GM18907 (cell line): Measurements from ENCODE around the gene SLC2A9.

ENCODE experiments used
- ATAC-seq: cut with Tn5 transposase; IDR thresholded peaks from one replicate; pipeline ENCODE4 v1.9.1; 2021; ENCODE audit warnings: mild to moderate bottlenecking, moderate library complexity; ENCODE audit not compliant: unreplicated experiment

SLC2A9 gene

GRCh38 chr4:10022346-10023049 is 1.2 kb upstream of the SLC2A9 start:
- no peak for ATAC-seq

GRCh38 chr4:10021653-10022023 is 341 bp upstream of the SLC2A9 start:
- no peak for ATAC-seq

GRCh38 chr4:10020106-10020505 is 1.2 kb downstream of the SLC2A9 start:
- ATAC-seq: no peak

- no peak for ATAC-seq
Measured at GRCh38 chr4:10019521-10020051, 1.7 kb downstream of the SLC2A9 start.

GRCh38 chr4:10018818-10019461 is 2.4 kb downstream of the SLC2A9 start:
- peak; percentile 98 for ATAC-seq

- no peak for ATAC-seq
Measured at GRCh38 chr4:10017037-10017893, 4.0 kb downstream of the SLC2A9 start.

- no peak for ATAC-seq
Measured at GRCh38 chr4:10016169-10016568, 5.1 kb downstream of the SLC2A9 start.

GRCh38 chr4:10015140-10015753 is 6.0 kb downstream of the SLC2A9 start:
- ATAC-seq: no peak

GRCh38 chr4:10013722-10014121 is 7.6 kb downstream of the SLC2A9 start:
- ATAC-seq: peak; percentile 54

- no peak for ATAC-seq
Measured at GRCh38 chr4:10011885-10012284, 9.4 kb downstream of the SLC2A9 start.

- ATAC-seq: no peak
Measured at GRCh38 chr4:10011277-10011676, 10.0 kb downstream of the SLC2A9 start.

- no peak for ATAC-seq
Measured at GRCh38 chr4:10009861-10010500, 11.3 kb downstream of the SLC2A9 start.

GRCh38 chr4:10008609-10009005 is 12.7 kb downstream of the SLC2A9 start:
- no peak for ATAC-seq

- ATAC-seq: peak; percentile 60
Measured at GRCh38 chr4:10007793-10008608, 13.3 kb downstream of the SLC2A9 start.

- ATAC-seq: peak; percentile 48
Measured at GRCh38 chr4:10007436-10007740, 13.9 kb downstream of the SLC2A9 start.

- peak; percentile 23 for ATAC-seq
Measured at GRCh38 chr4:10006601-10007435, 14.5 kb downstream of the SLC2A9 start.

- no peak for ATAC-seq
Measured at GRCh38 chr4:10006231-10006600, 15.1 kb downstream of the SLC2A9 start.

- ATAC-seq: no peak
Measured at GRCh38 chr4:10005632-10006031, 15.7 kb downstream of the SLC2A9 start.

GRCh38 chr4:10003666-10004065 is 17.6 kb downstream of the SLC2A9 start:
- peak; percentile 57 for ATAC-seq
